WTC11 (cell line): ENCODE measurements around the gene TREH. TPM values are rescaled to one million over a fixed set of nuclear protein-coding genes. Genes with fewer than 3 reads are reported as not detected.
A peak's percentile ranks its signal among the peaks of the same experiment; 100 is the strongest.

Experiments used
- ATAC-seq: fragments of 200-7000 bp; cut with Tn5 transposase; 2 replicates; pipeline ENCODE4 v1.10.0; 2021; ENCODE audit warnings: mild to moderate bottlenecking, moderate library complexity
- CTCF ChIA-PET: fragments of 300-600 bp; sonication (Branson Sonifier 250); formaldehyde crosslinking; loops from one replicate; lab custom pipeline; 2021; ENCODE audit warnings: antibody characterized with exemption; lab: Charles Lee
- POLR2A ChIA-PET: fragments of 350-600 bp; sonication (Branson Sonifier 250); formaldehyde crosslinking; loops from one replicate; lab custom pipeline; 2021; ENCODE audit warnings: antibody characterized with exemption; lab: Charles Lee
- DNase-seq: peaks from one replicate; pipeline ENCODE4 v3.0.0; 2021; ENCODE audit warnings: low spot score
- H3K27ac Mint-ChIP-seq: 2 replicates; pipeline ENCODE4 v1.8.0; 2021; ENCODE audit warnings: mixed read lengths
- H3K27me3 Mint-ChIP-seq: 2 replicates; pipeline ENCODE4 v1.8.0; 2021; ENCODE audit warnings: low read depth, mild to moderate bottlenecking, moderate library complexity, mixed read lengths
- H3K36me3 Mint-ChIP-seq: 2 replicates; pipeline ENCODE4 v1.8.0; 2021; ENCODE audit warnings: mixed read lengths
- H3K4me1 Mint-ChIP-seq: 2 replicates; pipeline ENCODE4 v1.8.0; 2022; ENCODE audit warnings: mixed read lengths
- H3K4me3 Mint-ChIP-seq: 2 replicates; pipeline ENCODE4 v1.8.0; 2021; ENCODE audit warnings: mild to moderate bottlenecking, moderate library complexity, mixed read lengths
- H3K9me3 Mint-ChIP-seq: 2 replicates; pipeline ENCODE4 v1.8.0; 2021; ENCODE audit warnings: mixed read lengths
- CDX4 ChIP-seq: fragments of 250-450 bp; sonication (Bioruptor Pico); IDR thresholded peaks from 2 replicates; pipeline ENCODE4 v1.9.0; 2021; ENCODE audit warnings: moderate library complexity, mild to moderate bottlenecking, inconsistent platforms, borderline replicate concordance
- CTCF ChIP-seq: fragments of 200-600 bp; IDR thresholded peaks from 2 replicates; pipeline ENCODE4 v1.8.0; 2022; ENCODE audit warnings: antibody characterized with exemption
- EMX1 ChIP-seq: fragments of 250-450 bp; sonication (Bioruptor Pico); IDR thresholded peaks from 2 replicates; pipeline ENCODE4 v1.8.0; 2021; ENCODE audit warnings: mild to moderate bottlenecking
- FOXJ3 ChIP-seq: sonication (generic); formaldehyde crosslinking; IDR thresholded peaks from 2 replicates; pipeline ENCODE4 v1.9.0; 2021; ENCODE audit warnings: missing genetic modification reagents, mild to moderate bottlenecking, borderline replicate concordance
- FOXP4 ChIP-seq: sonication (generic); formaldehyde crosslinking; IDR thresholded peaks from 2 replicates; pipeline ENCODE4 v1.8.0; 2022; ENCODE audit warnings: mild to moderate bottlenecking, missing genetic modification reagents
- GTF2I ChIP-seq: fragments of 250-450 bp; sonication (Bioruptor Pico); conservative IDR thresholded peaks from 2 replicates; pipeline ENCODE4 v1.4.0; 2021; ENCODE audit warnings: mild to moderate bottlenecking
- IRF2 ChIP-seq: sonication (generic); formaldehyde crosslinking; IDR thresholded peaks from 2 replicates; pipeline ENCODE4 v1.8.0; 2022; ENCODE audit warnings: low read depth, missing genetic modification reagents, borderline replicate concordance
- RORB ChIP-seq: fragments of 250-450 bp; sonication (Bioruptor Pico); IDR thresholded peaks from 2 replicates; pipeline ENCODE4 v1.9.0; 2021; ENCODE audit warnings: mild to moderate bottlenecking
- SMAD3 ChIP-seq: sonication (generic); formaldehyde crosslinking; IDR thresholded peaks from 2 replicates; pipeline ENCODE4 v1.8.0; 2022; ENCODE audit warnings: missing genetic modification reagents, mild to moderate bottlenecking, borderline replicate concordance
- SOX15 ChIP-seq: fragments of 250-450 bp; sonication (Bioruptor Pico); IDR thresholded peaks from 2 replicates; pipeline ENCODE4 v1.9.0; 2021; ENCODE audit warnings: mild to moderate bottlenecking
- TCF7 ChIP-seq: sonication (generic); formaldehyde crosslinking; IDR thresholded peaks from 2 replicates; pipeline ENCODE4 v1.8.0; 2022; ENCODE audit warnings: mild to moderate bottlenecking, low read depth, missing genetic modification reagents, moderate library complexity
- TEAD4 ChIP-seq: sonication (generic); formaldehyde crosslinking; IDR thresholded peaks from 2 replicates; pipeline ENCODE4 v1.8.0; 2022; ENCODE audit warnings: mild to moderate bottlenecking, missing genetic modification reagents
- ZNF219 ChIP-seq: sonication (generic); formaldehyde crosslinking; IDR thresholded peaks from 2 replicates; pipeline ENCODE4 v1.8.0; 2023; ENCODE audit warnings: missing genetic modification reagents, mild to moderate bottlenecking, borderline replicate concordance
- ZNF281 ChIP-seq: sonication (generic); formaldehyde crosslinking; IDR thresholded peaks from 2 replicates; pipeline ENCODE4 v1.8.0; 2023; ENCODE audit warnings: mild to moderate bottlenecking, missing genetic modification reagents
- ZNF317 ChIP-seq: sonication (generic); formaldehyde crosslinking; IDR thresholded peaks from 2 replicates; pipeline ENCODE4 v1.8.1; 2023; ENCODE audit warnings: low read depth, mild to moderate bottlenecking, moderate library complexity, missing genetic modification reagents, borderline replicate concordance
- ZNF532 ChIP-seq: fragments of 250-450 bp; sonication (Bioruptor Pico); IDR thresholded peaks from 2 replicates; pipeline ENCODE4 v1.9.0; 2021; ENCODE audit warnings: mild to moderate bottlenecking, borderline replicate concordance
- total RNA-seq: library from RNA; stranded (reverse); gene quantifications from 3 replicates; pipeline ENCODE4 v1.2.3, GENCODE V29; 2021
- TF ChIP-seq, protein P1 (sequence below): sonication (generic); formaldehyde crosslinking; IDR thresholded peaks from 2 replicates; pipeline ENCODE4 v1.8.1; 2022; ENCODE audit warnings: mild to moderate bottlenecking, moderate library complexity, missing genetic modification reagents
- TF ChIP-seq, protein P2 (sequence below): fragments of 250-450 bp; sonication (Bioruptor Pico); IDR thresholded peaks from 2 replicates; pipeline ENCODE4 v1.8.0; 2021; ENCODE audit warnings: mild to moderate bottlenecking

Gene TREH
- total RNA-seq, 1 experiment from 2014 or later = not detected

GRCh38 chr11:118629761-118630661, 49.4 kb downstream of the TREH start:
- ATAC-seq (no peak), DNase-seq (no peak)
- Mint-ChIP-seq H3K9me3 (no peaks in the 10 kb centered on the region), H3K4me1 (peaks cover 20% of the 10 kb centered on the region), H3K27me3 (no peaks in the 10 kb centered on the region), H3K36me3 (peaks cover 13% of the 10 kb centered on the region), H3K4me3 (no peak overlapping the region), H3K27ac (peak overlapping the region; percentile 55; the same call in 1 of the 2 replicates)
- no peak for TF ChIP-seq GTF2I (CRISPR knock-in tag)
- TF ChIP-seq FOXJ3 = no peak
- TF ChIP-seq SMAD3 = no peak
- no peak for TF ChIP-seq ZNF219 (CRISPR knock-in tag)
- no peak for TF ChIP-seq TCF7 (CRISPR knock-in tag)
- TF ChIP-seq ZNF317 (CRISPR knock-in tag) = no peak
- ChIA-PET POLR2A (interaction anchor here (0.6 kb wide), 1 partner anchor 448 kb away, joined by 4 read pairs; no protein-coding TSS in a partner anchor), CTCF (interaction anchor here (1.4 kb wide), 2 partner anchors 20 to 35 kb away, joined by 3 read pairs; no protein-coding TSS in a partner anchor)

DNA sequence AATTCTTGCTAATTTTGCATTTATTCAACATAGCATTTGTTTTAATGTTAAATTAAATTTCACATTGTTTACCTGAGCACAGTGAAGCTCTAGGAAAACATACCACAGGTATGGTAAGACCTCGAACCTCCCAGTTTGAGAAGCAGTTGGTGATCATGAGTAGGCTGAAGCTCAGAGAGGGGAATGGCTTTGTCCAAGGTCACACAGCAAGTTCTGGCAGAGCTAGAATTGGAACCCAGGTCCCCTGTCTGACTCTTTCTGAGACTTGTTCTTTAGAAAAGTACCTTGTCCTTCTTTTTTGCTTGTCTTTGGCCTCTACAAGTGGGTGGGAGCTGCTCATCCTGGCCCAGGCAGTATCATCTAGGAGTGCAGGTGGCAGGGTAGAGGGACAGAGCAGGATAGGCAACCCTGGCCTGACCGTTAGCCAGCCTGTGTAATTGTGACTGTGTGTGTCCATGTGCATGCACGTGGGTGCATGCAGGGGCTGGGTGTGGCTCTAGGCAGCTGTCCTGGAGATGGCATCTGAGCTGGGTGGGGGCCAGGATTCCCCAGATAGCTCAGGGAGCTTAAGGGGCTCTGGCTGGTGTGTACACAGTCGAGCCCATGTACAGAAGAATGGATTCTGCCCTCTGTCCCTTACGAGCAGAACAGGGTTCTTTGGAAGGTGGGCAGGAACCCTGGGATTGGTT, 50.4 kb downstream of the TREH start:
- CTCF ChIA-PET = interaction anchor here (1.3 to 1.4 kb wide), 3 partner anchors 19 to 34 kb away, joined by 3 read pairs; no protein-coding TSS in a partner anchor
- Mint-ChIP-seq H3K27me3 (no peaks in the 10 kb centered on the region), H3K36me3 (peaks cover 13% of the 10 kb centered on the region), H3K4me1 (peaks cover 13% of the 10 kb centered on the region), H3K27ac (no peak overlapping the region), H3K9me3 (no peaks in the 10 kb centered on the region), H3K4me3 (no peak overlapping the region)
- POLR2A ChIA-PET = no interaction called here
- DNase-seq = no peak
- ATAC-seq = no peak
- no peak for TF ChIP-seq ZNF532 (CRISPR knock-in tag)
- no peak for TF ChIP-seq SOX15 (CRISPR knock-in tag)
- TF ChIP-seq CDX4 (CRISPR knock-in tag) = no peak
- no peak for TF ChIP-seq IRF2 (CRISPR knock-in tag)
- TF ChIP-seq, protein P1, sequence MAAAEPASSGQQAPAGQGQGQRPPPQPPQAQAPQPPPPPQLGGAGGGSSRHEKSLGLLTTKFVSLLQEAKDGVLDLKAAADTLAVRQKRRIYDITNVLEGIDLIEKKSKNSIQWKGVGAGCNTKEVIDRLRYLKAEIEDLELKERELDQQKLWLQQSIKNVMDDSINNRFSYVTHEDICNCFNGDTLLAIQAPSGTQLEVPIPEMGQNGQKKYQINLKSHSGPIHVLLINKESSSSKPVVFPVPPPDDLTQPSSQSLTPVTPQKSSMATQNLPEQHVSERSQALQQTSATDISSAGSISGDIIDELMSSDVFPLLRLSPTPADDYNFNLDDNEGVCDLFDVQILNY = no peak
- TF ChIP-seq, protein P2, sequence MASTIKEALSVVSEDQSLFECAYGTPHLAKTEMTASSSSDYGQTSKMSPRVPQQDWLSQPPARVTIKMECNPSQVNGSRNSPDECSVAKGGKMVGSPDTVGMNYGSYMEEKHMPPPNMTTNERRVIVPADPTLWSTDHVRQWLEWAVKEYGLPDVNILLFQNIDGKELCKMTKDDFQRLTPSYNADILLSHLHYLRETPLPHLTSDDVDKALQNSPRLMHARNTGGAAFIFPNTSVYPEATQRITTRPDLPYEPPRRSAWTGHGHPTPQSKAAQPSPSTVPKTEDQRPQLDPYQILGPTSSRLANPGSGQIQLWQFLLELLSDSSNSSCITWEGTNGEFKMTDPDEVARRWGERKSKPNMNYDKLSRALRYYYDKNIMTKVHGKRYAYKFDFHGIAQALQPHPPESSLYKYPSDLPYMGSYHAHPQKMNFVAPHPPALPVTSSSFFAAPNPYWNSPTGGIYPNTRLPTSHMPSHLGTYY = no peak
- TF ChIP-seq EMX1 (CRISPR knock-in tag) = no peak
- no peak for TF ChIP-seq FOXP4 (CRISPR knock-in tag)
- TF ChIP-seq TEAD4 (CRISPR knock-in tag) = no peak
- TF ChIP-seq CTCF = no peak
- TF ChIP-seq ZNF281 (CRISPR knock-in tag) = no peak
- TF ChIP-seq RORB (CRISPR knock-in tag) = no peak
